GM12892 (cell line): Measurements from ENCODE around the gene WLS.

ENCODE experiments used
- POLR2A ChIP-seq: IDR thresholded peaks from 2 replicates; pipeline ENCODE4 v1.6.1; 2011; ENCODE audit warnings: low read depth, low read length, control low read depth
- TAF1 ChIP-seq: IDR thresholded peaks from 2 replicates; pipeline ENCODE4 v1.6.1; 2011; ENCODE audit warnings: low read depth, mild to moderate bottlenecking, control low read depth, low read length, borderline replicate concordance

DNA sequence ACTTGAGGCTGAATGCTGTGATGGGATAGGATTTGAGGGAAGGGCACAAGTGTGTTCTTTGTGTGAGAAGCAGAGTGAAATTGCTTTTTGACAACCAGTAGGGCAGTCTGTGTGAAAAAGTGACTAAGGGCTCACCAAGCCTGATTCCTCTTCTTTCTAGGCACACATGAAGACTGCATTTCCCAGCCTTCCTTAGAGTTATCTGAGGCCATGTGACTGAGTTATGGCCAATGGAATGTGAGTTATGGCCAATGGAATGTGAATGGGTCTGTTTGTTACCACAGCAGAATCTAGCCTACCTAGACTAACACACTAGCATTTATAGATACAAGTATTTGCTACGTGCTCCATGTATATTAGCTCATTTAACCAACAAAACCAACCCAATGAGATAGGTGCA is 146.6 kb downstream of the WLS start:
- TF ChIP-seq TAF1 = no peak
- TF ChIP-seq POLR2A = no peak
